ENCODE data around the gene HOXB5. TPM values are rescaled to one million over a fixed set of nuclear protein-coding genes. Genes with fewer than 3 reads are reported as not detected.
A peak's percentile ranks its signal among the peaks of the same experiment; 100 is the strongest.

HOXB5 gene
- total RNA-seq, 1 donor from 2014 or later: 3.9 TPM

GRCh38 chr17:48558057-48558830, 35.3 kb downstream of the HOXB5 start:
- DNase-seq (no peak), ATAC-seq (no peak)
- H3K27me3 ChIP-seq (ENCODE audit: low read depth): peaks cover 34% of the 10 kb centered on the region
- no peaks in the 10 kb centered on the region for H3K36me3 ChIP-seq
- H3K4me1 ChIP-seq: peaks cover 23% of the 10 kb centered on the region
- intact Hi-C loops (cut with DNase I): no loop called here
- H3K4me3 ChIP-seq: peak overlapping the region; percentile 36
- TF ChIP-seq CTCF (IDR thresholded peaks at IDR 0.05): no peak
- peak overlapping the region; percentile 60 for H3K27ac ChIP-seq
- H3K9me3 ChIP-seq: no peaks in the 10 kb centered on the region

- peak overlapping the region; percentile 36 for H3K4me3 ChIP-seq
- H3K9me3 ChIP-seq: no peaks in the 10 kb centered on the region
- no peak for ATAC-seq
- H3K27me3 ChIP-seq (ENCODE audit: low read depth): peaks cover 36% of the 10 kb centered on the region
- no peaks in the 10 kb centered on the region for H3K36me3 ChIP-seq
- DNase-seq: no peak
- no peak for TF ChIP-seq CTCF (IDR thresholded peaks at IDR 0.05)
- H3K4me1 ChIP-seq: peaks cover 12% of the 10 kb centered on the region
- peak overlapping the region; percentile 60 for H3K27ac ChIP-seq
- intact Hi-C loops (cut with DNase I): no loop called here
Measured at GRCh38 chr17:48556576-48557401, 36.8 kb downstream of the HOXB5 start.

GRCh38 chr17:48556229-48556575, 37.4 kb downstream of the HOXB5 start:
- H3K27me3 ChIP-seq (ENCODE audit: low read depth): peaks cover 42% of the 10 kb centered on the region
- intact Hi-C loops (cut with DNase I): no loop called here
- no peaks in the 10 kb centered on the region for H3K36me3 ChIP-seq
- TF ChIP-seq CTCF (IDR thresholded peaks at IDR 0.05): no peak
- ATAC-seq: no peak
- DNase-seq: no peak
- peak overlapping the region; percentile 5 for H3K4me3 ChIP-seq
- no peaks in the 10 kb centered on the region for H3K9me3 ChIP-seq
- H3K27ac ChIP-seq: peak overlapping the region; percentile 49
- peaks cover 6% of the 10 kb centered on the region for H3K4me1 ChIP-seq

GRCh38 chr17:48555258-48556228, 38.0 kb downstream of the HOXB5 start:
- peaks cover 6% of the 10 kb centered on the region for H3K4me1 ChIP-seq
- H3K9me3 ChIP-seq: no peaks in the 10 kb centered on the region
- no peak for DNase-seq

More at GRCh38 chr17:48555258-48556228, 38.0 kb downstream of the HOXB5 start:
- Histone ChIP-seq H3K27ac (peak overlapping the region; percentile 75), H3K36me3 (no peaks in the 10 kb centered on the region), H3K27me3 (ENCODE audit: low read depth) (peaks cover 48% of the 10 kb centered on the region), H3K4me3 (peak overlapping the region; percentile 43)
- intact Hi-C loops (cut with DNase I): no loop called here
- no peak for TF ChIP-seq CTCF (IDR thresholded peaks at IDR 0.05)
- ATAC-seq: no peak
